ENCODE data around the gene SDHAF1. TPM values are rescaled to one million over a fixed set of nuclear protein-coding genes. Genes with fewer than 3 reads are reported as not detected.

Gene SDHAF1
- total RNA-seq, 1 experiment from 2014 or later: 28.1 TPM

- TSS peak; percentile 79 for BruUV-seq (replicated peaks)
- Mint-ChIP-seq H3K4me3 (ENCODE audit: unreplicated experiment) (peak within 1 kb of the TSS; percentile 98), H3K4me1 (ENCODE audit: low read depth, unreplicated experiment) (peaks cover 34% of the 10 kb centered on the region), H3K9me3 (ENCODE audit: unreplicated experiment) (no peaks in the 10 kb centered on the region), H3K27me3 (ENCODE audit: insufficient read depth, unreplicated experiment) (no peaks in the 10 kb centered on the region), H3K36me3 (ENCODE audit: insufficient read depth, unreplicated experiment) (peaks cover 27% of the 10 kb centered on the region), H3K27ac (ENCODE audit: unreplicated experiment) (peak within 1 kb of the TSS; percentile 92)
- no peaks in the 10 kb centered on the region; the same call in 1 of the 2 replicates for H3K36me3 ChIP-seq (ENCODE audit: control insufficient read depth, insufficient read depth, low read length)
- peak; percentile 99 for DNase-seq
- POLR2A ChIA-PET: interaction anchor here (0.6 to 1.5 kb wide), 10 partner anchors 16 to 269 kb away, joined by 3 to 14 read pairs (median 4); partner anchors contain the start of genes POLR2I, PSENEN, THAP8 and U2AF1L4
- no peaks in the 10 kb centered on the region for H3K27me3 ChIP-seq (replicated peaks; ENCODE audit: control insufficient read depth, insufficient read depth, low read length)
- TF ChIP-seq, protein P1, sequence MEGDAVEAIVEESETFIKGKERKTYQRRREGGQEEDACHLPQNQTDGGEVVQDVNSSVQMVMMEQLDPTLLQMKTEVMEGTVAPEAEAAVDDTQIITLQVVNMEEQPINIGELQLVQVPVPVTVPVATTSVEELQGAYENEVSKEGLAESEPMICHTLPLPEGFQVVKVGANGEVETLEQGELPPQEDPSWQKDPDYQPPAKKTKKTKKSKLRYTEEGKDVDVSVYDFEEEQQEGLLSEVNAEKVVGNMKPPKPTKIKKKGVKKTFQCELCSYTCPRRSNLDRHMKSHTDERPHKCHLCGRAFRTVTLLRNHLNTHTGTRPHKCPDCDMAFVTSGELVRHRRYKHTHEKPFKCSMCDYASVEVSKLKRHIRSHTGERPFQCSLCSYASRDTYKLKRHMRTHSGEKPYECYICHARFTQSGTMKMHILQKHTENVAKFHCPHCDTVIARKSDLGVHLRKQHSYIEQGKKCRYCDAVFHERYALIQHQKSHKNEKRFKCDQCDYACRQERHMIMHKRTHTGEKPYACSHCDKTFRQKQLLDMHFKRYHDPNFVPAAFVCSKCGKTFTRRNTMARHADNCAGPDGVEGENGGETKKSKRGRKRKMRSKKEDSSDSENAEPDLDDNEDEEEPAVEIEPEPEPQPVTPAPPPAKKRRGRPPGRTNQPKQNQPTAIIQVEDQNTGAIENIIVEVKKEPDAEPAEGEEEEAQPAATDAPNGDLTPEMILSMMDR (IDR thresholded peaks at IDR 0.05; ENCODE audit: insufficient read depth in 1 of 2, low read depth in 1 of 2, low read length in 1 of 2, severe bottlenecking in 1 of 2, unreplicated experiment in 1 of 2): no peak
- CTCF ChIA-PET: interaction anchor here (0.7 to 1.7 kb wide), 8 partner anchors 10 to 114 kb away, joined by 3 to 6 read pairs (median 3); partner anchors contain the start of gene THAP8
- no peaks in the 10 kb centered on the region for H3K9me3 ChIP-seq
- peaks cover 12% of the 10 kb centered on the region for H3K4me1 ChIP-seq
- H3K4me3 ChIP-seq (ENCODE audit: low read depth, low read length): peak within 1 kb of the TSS; percentile 72
- intact Hi-C loops (cut with micrococcal nuclease; ENCODE audit: unreplicated experiment): loop anchor here (1.0 kb wide), 2 partner anchors 40 to 101 kb away; partner anchors contain the start of genes TBCB, THAP8 and WDR62
Measured at GRCh38 chr19:36014012-36014924, 19.3 kb downstream of the SDHAF1 start, which contains the start of gene ALKBH6. Gene ALKBH6 (minus strand): TSS chr19:36014213. CDS start chr19:36013397, 816 bp downstream.

- H3K4me1 Mint-ChIP-seq (ENCODE audit: low read depth, unreplicated experiment): peaks cover 16% of the 10 kb centered on the region
- H3K9me3 ChIP-seq: no peaks in the 10 kb centered on the region
- H3K4me1 ChIP-seq: peaks cover 7% of the 10 kb centered on the region; the same call in 1 of the 2 replicates
- no peaks in the 10 kb centered on the region for H3K27me3 Mint-ChIP-seq (ENCODE audit: insufficient read depth, unreplicated experiment)
- intact Hi-C loops (cut with micrococcal nuclease; ENCODE audit: unreplicated experiment): no loop called here
- BruUV-seq (replicated peaks): no TSS peak
- no peaks in the 10 kb centered on the region; the same call in none of the 2 replicates for H3K36me3 ChIP-seq (ENCODE audit: control insufficient read depth, insufficient read depth, low read length)
- H3K9me3 Mint-ChIP-seq (ENCODE audit: unreplicated experiment): no peaks in the 10 kb centered on the region
- ChIA-PET POLR2A (no interaction called here), CTCF (no interaction called here)
- DNase-seq: no peak
- TF ChIP-seq, protein P1 (IDR thresholded peaks at IDR 0.05; ENCODE audit: insufficient read depth in 1 of 2, low read depth in 1 of 2, low read length in 1 of 2, severe bottlenecking in 1 of 2, unreplicated experiment in 1 of 2): no peak
- peaks cover 34% of the 10 kb centered on the region for H3K36me3 Mint-ChIP-seq (ENCODE audit: insufficient read depth, unreplicated experiment)
- no peak overlapping the region for H3K27ac Mint-ChIP-seq (ENCODE audit: unreplicated experiment)
- no peak overlapping the region for H3K4me3 Mint-ChIP-seq (ENCODE audit: unreplicated experiment)
- H3K4me3 ChIP-seq (ENCODE audit: low read depth, low read length): no peak overlapping the region
- no peaks in the 10 kb centered on the region for H3K27me3 ChIP-seq (replicated peaks; ENCODE audit: control insufficient read depth, insufficient read depth, low read length)
Measured at GRCh38 chr19:36019061-36019670, 24.2 kb downstream of the SDHAF1 start.

DNA sequence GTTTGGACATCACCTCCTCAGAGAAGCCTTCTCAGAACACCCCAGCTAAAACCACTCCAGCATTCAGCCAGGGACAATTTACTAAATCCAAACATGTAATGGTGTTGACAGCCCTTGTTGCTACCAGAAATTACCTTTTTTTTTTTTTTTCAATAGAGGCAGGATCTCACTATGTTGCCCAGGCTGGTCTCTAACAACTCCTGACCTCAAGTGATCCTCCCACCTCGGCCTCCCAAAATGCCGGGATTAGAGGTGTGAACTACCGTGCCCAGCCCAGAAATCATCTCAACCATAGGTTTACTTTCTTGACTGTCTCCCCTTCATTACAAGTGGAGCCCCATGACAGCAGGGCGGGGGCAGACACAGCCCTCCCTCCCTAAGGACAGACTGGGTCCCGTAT lies 28.4 kb downstream of the SDHAF1 start:
- H3K4me1 Mint-ChIP-seq (ENCODE audit: low read depth, unreplicated experiment): no peaks in the 10 kb centered on the region
- Histone ChIP-seq H3K4me3 (ENCODE audit: low read depth, low read length) (no peak overlapping the region), H3K27me3 (replicated peaks; ENCODE audit: control insufficient read depth, insufficient read depth, low read length) (no peaks in the 10 kb centered on the region), H3K4me1 (no peaks in the 10 kb centered on the region), H3K36me3 (ENCODE audit: control insufficient read depth, insufficient read depth, low read length) (no peaks in the 10 kb centered on the region; the same call in 1 of the 2 replicates), H3K9me3 (no peaks in the 10 kb centered on the region)
- no peak for DNase-seq
- no peak overlapping the region for H3K4me3 Mint-ChIP-seq (ENCODE audit: unreplicated experiment)
- TF ChIP-seq, protein P1 (IDR thresholded peaks at IDR 0.05; ENCODE audit: insufficient read depth in 1 of 2, low read depth in 1 of 2, low read length in 1 of 2, severe bottlenecking in 1 of 2, unreplicated experiment in 1 of 2): no peak
- H3K27me3 Mint-ChIP-seq (ENCODE audit: insufficient read depth, unreplicated experiment): no peaks in the 10 kb centered on the region
- H3K36me3 Mint-ChIP-seq (ENCODE audit: insufficient read depth, unreplicated experiment): peaks cover 15% of the 10 kb centered on the region
- CTCF ChIA-PET: no interaction called here
- POLR2A ChIA-PET: no interaction called here
- H3K9me3 Mint-ChIP-seq (ENCODE audit: unreplicated experiment): no peaks in the 10 kb centered on the region
- H3K27ac Mint-ChIP-seq (ENCODE audit: unreplicated experiment): no peak overlapping the region
- BruUV-seq (replicated peaks): no TSS peak
- intact Hi-C loops (cut with micrococcal nuclease; ENCODE audit: unreplicated experiment): no loop called here

Data from Caco-2 (cell line).